Globus pallidus (tissue), 1 donor: Measurements from ENCODE around the gene KIF16B.
"Not testable (repeated sequence)": the region's sequence is repeated elsewhere in the genome, so short reads cannot be mapped to it uniquely, and the experiment has no call there.

ENCODE experiments used
- DNase-seq: peaks from one replicate; pipeline ENCODE4 v3.0.0-alpha.2; 2015; ENCODE audit warnings: low spot score

The KIF16B gene, protein sequence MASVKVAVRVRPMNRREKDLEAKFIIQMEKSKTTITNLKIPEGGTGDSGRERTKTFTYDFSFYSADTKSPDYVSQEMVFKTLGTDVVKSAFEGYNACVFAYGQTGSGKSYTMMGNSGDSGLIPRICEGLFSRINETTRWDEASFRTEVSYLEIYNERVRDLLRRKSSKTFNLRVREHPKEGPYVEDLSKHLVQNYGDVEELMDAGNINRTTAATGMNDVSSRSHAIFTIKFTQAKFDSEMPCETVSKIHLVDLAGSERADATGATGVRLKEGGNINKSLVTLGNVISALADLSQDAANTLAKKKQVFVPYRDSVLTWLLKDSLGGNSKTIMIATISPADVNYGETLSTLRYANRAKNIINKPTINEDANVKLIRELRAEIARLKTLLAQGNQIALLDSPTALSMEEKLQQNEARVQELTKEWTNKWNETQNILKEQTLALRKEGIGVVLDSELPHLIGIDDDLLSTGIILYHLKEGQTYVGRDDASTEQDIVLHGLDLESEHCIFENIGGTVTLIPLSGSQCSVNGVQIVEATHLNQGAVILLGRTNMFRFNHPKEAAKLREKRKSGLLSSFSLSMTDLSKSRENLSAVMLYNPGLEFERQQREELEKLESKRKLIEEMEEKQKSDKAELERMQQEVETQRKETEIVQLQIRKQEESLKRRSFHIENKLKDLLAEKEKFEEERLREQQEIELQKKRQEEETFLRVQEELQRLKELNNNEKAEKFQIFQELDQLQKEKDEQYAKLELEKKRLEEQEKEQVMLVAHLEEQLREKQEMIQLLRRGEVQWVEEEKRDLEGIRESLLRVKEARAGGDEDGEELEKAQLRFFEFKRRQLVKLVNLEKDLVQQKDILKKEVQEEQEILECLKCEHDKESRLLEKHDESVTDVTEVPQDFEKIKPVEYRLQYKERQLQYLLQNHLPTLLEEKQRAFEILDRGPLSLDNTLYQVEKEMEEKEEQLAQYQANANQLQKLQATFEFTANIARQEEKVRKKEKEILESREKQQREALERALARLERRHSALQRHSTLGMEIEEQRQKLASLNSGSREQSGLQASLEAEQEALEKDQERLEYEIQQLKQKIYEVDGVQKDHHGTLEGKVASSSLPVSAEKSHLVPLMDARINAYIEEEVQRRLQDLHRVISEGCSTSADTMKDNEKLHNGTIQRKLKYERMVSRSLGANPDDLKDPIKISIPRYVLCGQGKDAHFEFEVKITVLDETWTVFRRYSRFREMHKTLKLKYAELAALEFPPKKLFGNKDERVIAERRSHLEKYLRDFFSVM (N-terminal part only)

GRCh38 chr20:16573001-16573965 lies at the start of gene KIF16B:
Gene KIF16B (minus strand): TSS chr20:16573448. CDS start chr20:16573275, 173 bp downstream.
- peak; percentile 83 for DNase-seq

DNA sequence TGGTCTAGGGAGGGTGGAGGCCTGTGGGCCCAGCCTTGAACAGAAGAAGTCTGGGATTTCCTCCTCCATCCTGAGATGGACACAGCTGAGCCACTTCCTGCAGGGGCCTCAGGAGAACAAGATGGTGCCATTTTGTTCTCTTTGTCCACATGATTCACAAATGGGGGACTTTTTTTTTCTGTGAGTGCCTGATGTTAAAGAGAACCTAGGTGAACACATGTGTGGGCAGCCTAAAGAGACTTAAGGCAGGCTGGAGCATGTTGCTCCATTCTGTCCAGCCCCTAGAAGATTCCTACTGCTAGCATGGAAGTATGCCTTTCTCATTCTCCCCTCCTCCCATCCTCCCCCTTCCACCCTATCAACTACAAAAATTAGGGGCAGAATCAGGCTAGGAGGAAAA lies 49.3 kb upstream of the KIF16B start:
- DNase-seq: no peak

DNA sequence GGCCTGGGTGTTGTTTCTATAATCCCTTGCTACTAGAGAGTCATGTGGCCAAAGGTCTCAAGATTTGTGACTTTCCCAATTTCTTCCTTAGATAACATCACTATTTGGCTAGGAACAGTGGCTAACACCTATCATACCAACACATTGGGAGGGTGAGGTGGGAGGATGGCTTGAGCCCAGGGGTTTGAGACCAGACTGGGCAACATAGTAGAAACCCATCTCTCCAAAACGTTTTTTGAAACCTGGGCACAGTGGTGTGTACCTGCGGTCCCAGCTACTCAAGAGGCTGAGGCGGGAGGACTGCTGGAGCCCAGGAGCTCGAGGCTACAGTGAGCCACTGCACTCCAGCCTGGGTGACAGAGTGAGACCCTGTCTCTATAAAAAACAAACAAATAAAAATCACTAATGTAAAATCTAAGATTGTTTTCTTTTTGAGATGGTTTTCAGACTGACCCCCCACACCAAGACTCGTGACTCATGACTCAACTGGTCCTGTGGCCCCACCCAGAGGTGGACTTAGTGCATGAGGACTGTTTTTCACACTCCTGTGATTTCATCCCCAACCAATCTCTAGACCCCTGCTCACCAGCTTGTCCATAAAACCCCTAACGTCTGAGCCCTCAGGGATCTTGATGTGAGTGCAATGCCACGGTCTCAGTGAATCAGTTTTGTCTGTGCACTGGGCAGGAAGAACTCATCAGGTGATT lies 48.3 kb upstream of the KIF16B start:
- no peak for DNase-seq

GRCh38 chr20:16620961-16621360 lies 47.7 kb upstream of the KIF16B start:
- no peak for DNase-seq

- no peak for DNase-seq
These were observed 46.7 kb upstream of the KIF16B start for GRCh38 chr20:16619953-16620352.

GRCh38 chr20:16617056-16617455 lies 43.8 kb upstream of the KIF16B start:
- no peak for DNase-seq

DNA sequence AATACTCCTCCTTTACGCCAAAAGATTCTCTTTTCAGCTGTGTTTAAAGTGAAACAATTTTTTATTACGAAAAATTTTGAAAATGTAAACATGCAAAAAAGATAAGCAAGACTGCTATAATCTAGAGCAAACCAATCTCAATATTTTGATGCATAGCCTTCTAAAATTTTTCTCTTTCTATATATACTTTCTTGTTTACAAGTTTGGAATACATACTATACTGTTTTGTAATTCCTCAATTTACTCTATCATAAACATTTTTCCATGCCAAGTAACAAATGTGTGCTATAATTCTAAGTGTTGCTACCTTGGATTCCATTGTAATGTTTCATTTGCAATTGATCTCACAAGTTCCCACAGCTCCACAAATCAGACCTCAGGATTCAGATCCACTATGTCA lies 43.1 kb upstream of the KIF16B start:
- no peak for DNase-seq

DNA sequence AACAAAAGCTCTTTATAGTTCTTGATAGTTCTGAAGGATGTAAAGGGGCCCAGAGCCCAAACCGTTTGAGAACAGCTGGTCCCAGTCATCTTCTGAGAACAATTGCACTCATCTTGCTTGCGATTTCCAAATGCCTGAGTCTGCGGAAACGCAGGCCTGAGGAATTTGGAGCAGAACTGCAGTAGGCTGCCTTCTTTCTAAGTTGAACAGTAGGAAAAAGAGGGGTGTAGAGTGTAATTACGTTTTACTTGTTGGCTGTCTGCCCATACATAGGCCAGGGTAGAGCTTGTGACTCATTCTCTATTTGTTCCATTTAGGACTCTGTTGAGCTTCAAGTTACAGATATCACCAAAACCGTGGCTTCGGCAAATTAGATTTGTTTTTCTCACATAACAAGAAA lies 42.0 kb upstream of the KIF16B start:
- DNase-seq: no peak

- DNase-seq: no peak
These were observed 40.7 kb upstream of the KIF16B start for GRCh38 chr20:16613954-16614353.

DNA sequence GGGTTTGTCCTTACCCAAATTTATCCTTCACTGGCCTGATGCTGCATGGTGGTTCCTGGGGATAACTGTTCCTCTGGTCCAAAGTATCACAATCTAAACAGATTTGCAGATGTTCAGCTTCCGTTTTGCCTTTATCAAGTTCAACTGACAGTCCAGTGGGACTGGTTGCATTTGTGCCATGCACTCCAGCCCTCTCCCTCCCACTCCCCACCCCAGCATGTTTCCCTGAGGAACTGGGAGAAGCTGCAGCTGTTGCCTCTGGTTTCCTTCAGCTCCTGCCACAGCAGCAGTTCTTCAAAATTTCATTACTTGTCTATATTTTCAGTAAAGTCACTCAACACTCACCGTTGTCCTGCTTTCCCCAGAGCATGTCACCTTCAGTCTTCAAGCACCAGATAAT lies 39.5 kb upstream of the KIF16B start:
- no peak for DNase-seq

GRCh38 chr20:16611817-16612216 lies 38.6 kb upstream of the KIF16B start:
- DNase-seq: no peak

GRCh38 chr20:16609066-16609465 lies 35.8 kb upstream of the KIF16B start:
- no peak for DNase-seq

DNA sequence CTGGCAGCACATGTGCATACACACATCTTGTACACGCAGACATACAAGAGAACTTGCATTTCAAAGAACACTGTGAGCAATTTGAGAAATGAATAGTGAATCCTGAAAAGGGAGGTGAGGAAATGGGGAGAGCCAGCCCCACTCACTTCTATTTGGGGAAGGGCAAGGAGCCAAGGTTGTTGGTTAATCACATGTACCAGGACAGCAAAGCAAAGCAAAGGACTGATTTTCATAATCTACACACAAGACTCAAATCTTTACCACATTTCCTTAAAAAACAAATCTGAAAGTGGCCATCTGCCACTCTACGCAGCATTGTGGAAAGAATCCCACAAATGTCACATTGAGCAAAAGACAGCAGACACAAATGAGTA lies 35.0 kb upstream of the KIF16B start:
- no peak for DNase-seq

GRCh38 chr20:16607364-16608276 lies 34.4 kb upstream of the KIF16B start:
- DNase-seq: no peak

- DNase-seq: no peak
These were observed 33.3 kb upstream of the KIF16B start for GRCh38 chr20:16606468-16607070.

- no peak for DNase-seq
These were observed 27.8 kb upstream of the KIF16B start for GRCh38 chr20:16601047-16601446.

- DNase-seq: no peak
These were observed 26.0 kb upstream of the KIF16B start for GRCh38 chr20:16599257-16599656.

- peak; percentile 53 for DNase-seq
These were observed 23.7 kb upstream of the KIF16B start for GRCh38 chr20:16596991-16597390.

- DNase-seq: not testable (repeated sequence)
These were observed 23.2 kb upstream of the KIF16B start for GRCh38 chr20:16596404-16596803.
